Endothelial cell (in vitro differentiated cells): ENCODE measurements around the gene OLFM2. TPM values are rescaled to one million over a fixed set of nuclear protein-coding genes. Genes with fewer than 3 reads are reported as not detected.

Experiments
- DNase-seq: peaks from one replicate; pipeline ENCODE4 v3.0.0; 2021; ENCODE audit warnings: low spot score
- H3K27ac Mint-ChIP-seq: one replicate; pipeline ENCODE4 v1.8.0; 2021; ENCODE audit warnings: mixed read lengths, inconsistent platforms; ENCODE audit not compliant: unreplicated experiment
- H3K27me3 Mint-ChIP-seq: one replicate; pipeline ENCODE4 v1.8.0; 2021; ENCODE audit warnings: mild to moderate bottlenecking, moderate library complexity, mixed read lengths, inconsistent platforms; ENCODE audit not compliant: unreplicated experiment
- H3K36me3 Mint-ChIP-seq: one replicate; pipeline ENCODE4 v1.8.0; 2021; ENCODE audit warnings: mild to moderate bottlenecking, low read depth, mixed read lengths, inconsistent platforms; ENCODE audit not compliant: unreplicated experiment
- H3K4me1 Mint-ChIP-seq: one replicate; pipeline ENCODE4 v1.8.0; 2021; ENCODE audit warnings: mild to moderate bottlenecking, mixed read lengths, inconsistent platforms; ENCODE audit not compliant: unreplicated experiment
- H3K4me3 Mint-ChIP-seq: one replicate; pipeline ENCODE4 v1.8.0; 2021; ENCODE audit warnings: mild to moderate bottlenecking, mixed read lengths, inconsistent platforms; ENCODE audit not compliant: unreplicated experiment
- H3K9me3 Mint-ChIP-seq: one replicate; pipeline ENCODE4 v1.8.0; 2021; ENCODE audit warnings: mixed read lengths, inconsistent platforms; ENCODE audit not compliant: unreplicated experiment
- total RNA-seq: library from RNA; stranded (reverse); fragmentation: NEBNext Ultra II Directional; extraction: Animal tissue kit (Norgen Biotek cat#: 25700); gene quantifications from one replicate; pipeline ENCODE4 v1.2.1, GENCODE V29; 2021; ENCODE audit not compliant: unreplicated experiment
- TF ChIP-seq, protein P1 (sequence below): fragments of 200-600 bp; sonication (generic); IDR thresholded peaks from one replicate; pipeline ENCODE4 v1.5.0; 2021; ENCODE audit warnings: antibody characterized with exemption; ENCODE audit not compliant: unreplicated experiment

Gene OLFM2
- total RNA-seq, 1 donor from 2014 or later, result 12.0 TPM

DNA sequence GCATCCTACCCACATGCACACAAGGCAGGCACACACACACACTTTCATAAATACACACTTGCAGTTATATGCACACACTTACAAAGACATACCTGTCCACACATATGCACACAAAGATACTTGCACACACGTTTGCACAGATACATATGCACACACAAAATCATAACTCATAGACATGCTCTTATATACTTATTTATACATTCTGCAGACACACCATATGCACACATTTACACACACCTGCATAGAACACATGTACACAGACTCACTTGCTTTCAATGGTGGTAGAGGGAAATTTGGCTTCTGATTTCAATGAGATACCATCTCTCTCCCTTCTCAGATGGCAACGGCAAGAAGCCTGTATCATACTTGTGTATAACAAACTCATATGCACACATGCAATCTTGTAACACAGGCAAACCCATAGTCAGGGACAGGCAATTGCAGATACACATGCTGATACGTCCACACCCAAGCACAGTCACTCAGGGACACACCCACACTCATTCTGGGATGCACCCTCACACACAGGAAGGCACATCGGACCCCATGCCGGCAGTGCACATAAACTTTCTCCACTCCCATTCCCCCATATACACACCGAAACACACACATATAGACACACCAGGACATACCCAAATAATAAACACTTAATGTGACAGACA is 24.7 kb downstream of the OLFM2 start:
- Mint-ChIP-seq H3K9me3 (no peaks in the 10 kb centered on the region), H3K4me3 (no peak overlapping the region), H3K27ac (no peak overlapping the region), H3K36me3 (no peaks in the 10 kb centered on the region), H3K27me3 (peaks cover 4% of the 10 kb centered on the region), H3K4me1 (peaks cover 3% of the 10 kb centered on the region)
- no peak for DNase-seq
- TF ChIP-seq, protein P1, sequence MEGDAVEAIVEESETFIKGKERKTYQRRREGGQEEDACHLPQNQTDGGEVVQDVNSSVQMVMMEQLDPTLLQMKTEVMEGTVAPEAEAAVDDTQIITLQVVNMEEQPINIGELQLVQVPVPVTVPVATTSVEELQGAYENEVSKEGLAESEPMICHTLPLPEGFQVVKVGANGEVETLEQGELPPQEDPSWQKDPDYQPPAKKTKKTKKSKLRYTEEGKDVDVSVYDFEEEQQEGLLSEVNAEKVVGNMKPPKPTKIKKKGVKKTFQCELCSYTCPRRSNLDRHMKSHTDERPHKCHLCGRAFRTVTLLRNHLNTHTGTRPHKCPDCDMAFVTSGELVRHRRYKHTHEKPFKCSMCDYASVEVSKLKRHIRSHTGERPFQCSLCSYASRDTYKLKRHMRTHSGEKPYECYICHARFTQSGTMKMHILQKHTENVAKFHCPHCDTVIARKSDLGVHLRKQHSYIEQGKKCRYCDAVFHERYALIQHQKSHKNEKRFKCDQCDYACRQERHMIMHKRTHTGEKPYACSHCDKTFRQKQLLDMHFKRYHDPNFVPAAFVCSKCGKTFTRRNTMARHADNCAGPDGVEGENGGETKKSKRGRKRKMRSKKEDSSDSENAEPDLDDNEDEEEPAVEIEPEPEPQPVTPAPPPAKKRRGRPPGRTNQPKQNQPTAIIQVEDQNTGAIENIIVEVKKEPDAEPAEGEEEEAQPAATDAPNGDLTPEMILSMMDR, result no peak

DNA sequence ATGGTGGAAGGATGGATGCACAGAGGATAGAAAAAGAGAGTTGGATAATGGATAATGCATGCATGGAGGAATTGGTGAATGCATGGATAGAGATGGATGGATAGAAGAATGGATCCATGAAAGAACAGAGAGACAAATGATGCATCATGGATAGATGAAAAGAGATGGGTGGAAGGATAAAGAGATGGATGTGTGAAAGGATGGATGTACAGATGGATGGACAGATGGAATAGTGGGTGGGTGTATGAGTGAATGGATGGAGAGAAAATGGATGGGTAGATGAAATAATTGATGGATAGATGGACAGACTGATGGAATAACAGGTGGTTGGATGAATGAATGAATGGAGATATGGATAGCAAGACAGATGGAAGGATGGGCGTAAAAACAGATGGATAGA is 25.7 kb downstream of the OLFM2 start:
- TF ChIP-seq, protein P1, result no peak
- H3K4me1 Mint-ChIP-seq, result peaks cover 3% of the 10 kb centered on the region
- H3K9me3 Mint-ChIP-seq, result no peaks in the 10 kb centered on the region
- peaks cover 4% of the 10 kb centered on the region for H3K27me3 Mint-ChIP-seq
- DNase-seq, result no peak
- no peaks in the 10 kb centered on the region for H3K36me3 Mint-ChIP-seq
- no peak overlapping the region for H3K27ac Mint-ChIP-seq
- no peak overlapping the region for H3K4me3 Mint-ChIP-seq

DNA sequence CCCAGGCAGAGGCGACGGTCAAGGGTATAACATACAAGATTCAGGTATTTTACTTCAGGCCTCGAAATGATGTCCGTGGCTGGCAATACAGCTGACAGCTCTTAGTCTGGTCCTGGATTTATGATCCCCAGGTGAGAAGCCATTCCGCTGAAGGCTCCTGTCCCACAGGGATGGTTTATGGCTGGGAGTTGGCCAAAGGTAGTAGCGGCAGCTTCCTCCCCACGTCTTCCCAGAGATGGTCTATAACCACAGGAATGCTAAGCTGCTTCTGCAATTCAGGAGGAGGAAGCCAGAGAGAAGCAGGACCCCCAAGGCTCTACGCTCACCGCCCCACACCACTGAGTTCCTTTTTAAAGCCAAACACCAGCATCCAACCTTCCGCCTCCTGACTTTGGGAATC is 27.1 kb downstream of the OLFM2 start:
- no peak overlapping the region for H3K27ac Mint-ChIP-seq
- H3K4me1 Mint-ChIP-seq, result peaks cover 3% of the 10 kb centered on the region
- TF ChIP-seq, protein P1, result no peak
- H3K4me3 Mint-ChIP-seq, result no peak overlapping the region
- no peak for DNase-seq
- H3K27me3 Mint-ChIP-seq, result peaks cover 4% of the 10 kb centered on the region
- H3K9me3 Mint-ChIP-seq, result no peaks in the 10 kb centered on the region
- H3K36me3 Mint-ChIP-seq, result no peaks in the 10 kb centered on the region

DNA sequence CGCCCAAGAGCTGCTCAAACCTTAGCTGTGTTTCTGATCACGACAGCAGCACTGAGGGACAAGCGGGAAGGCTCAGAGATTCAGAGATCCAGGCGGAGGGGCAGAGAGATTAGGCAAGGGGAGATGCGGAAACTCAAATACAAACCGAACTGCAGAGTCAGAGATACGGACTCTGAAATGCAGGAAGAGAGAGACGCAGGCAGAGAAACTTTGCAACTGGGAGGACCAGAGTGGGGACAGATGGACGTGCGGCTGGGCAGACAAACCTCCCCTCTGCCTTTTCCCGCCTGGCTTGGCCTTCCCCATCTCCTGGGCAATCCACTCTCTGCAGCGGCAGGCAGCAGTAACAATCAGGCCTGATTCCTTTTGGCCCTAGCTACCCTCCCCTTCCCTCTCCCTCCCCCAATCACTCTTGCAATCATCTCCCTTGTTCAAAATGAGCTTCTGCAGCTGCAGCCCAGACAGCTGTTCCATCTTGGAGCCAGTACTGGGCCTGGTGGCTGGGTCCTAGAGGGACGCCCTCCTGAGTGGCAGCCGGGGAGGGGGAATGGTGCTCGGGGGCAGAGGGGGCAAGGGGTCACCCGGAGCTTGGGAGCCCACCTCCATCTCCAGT is 29.7 kb downstream of the OLFM2 start:
- H3K9me3 Mint-ChIP-seq, result no peaks in the 10 kb centered on the region
- no peaks in the 10 kb centered on the region for H3K27me3 Mint-ChIP-seq
- no peak overlapping the region for H3K27ac Mint-ChIP-seq
- H3K4me1 Mint-ChIP-seq, result no peaks in the 10 kb centered on the region
- TF ChIP-seq, protein P1, result no peak
- H3K36me3 Mint-ChIP-seq, result no peaks in the 10 kb centered on the region
- DNase-seq, result no peak
- no peak overlapping the region for H3K4me3 Mint-ChIP-seq

DNA sequence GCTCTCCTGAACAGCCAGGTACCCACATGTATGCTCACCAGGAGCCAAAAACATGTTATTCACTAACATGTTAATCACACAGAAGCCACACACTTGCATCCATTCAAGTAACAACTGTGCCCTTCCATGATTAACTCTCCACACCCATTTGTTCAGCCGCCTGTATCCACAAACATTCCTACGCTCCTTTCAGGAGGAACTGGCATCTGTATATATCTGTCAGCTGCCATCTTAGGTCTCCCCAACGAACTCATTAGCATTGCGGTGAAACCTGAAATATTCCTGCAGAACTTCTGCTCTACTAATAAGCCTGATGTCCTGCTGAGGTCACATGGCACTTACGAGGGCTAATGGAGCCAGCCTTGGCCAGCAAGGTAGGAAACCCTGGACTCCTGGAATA is 33.0 kb downstream of the OLFM2 start:
- Mint-ChIP-seq H3K36me3 (peaks cover 3% of the 10 kb centered on the region), H3K4me3 (no peak overlapping the region), H3K27ac (no peak overlapping the region), H3K27me3 (no peaks in the 10 kb centered on the region), H3K4me1 (no peaks in the 10 kb centered on the region), H3K9me3 (no peaks in the 10 kb centered on the region)
- TF ChIP-seq, protein P1, result no peak
- no peak for DNase-seq
